ENCODE results near the gene PPA2. TPM values are rescaled to one million over a fixed set of nuclear protein-coding genes. Genes with fewer than 3 reads are reported as not detected.

Gene PPA2
- total RNA-seq, 1 experiment from 2014 or later = 74.5 TPM

- no TSS peak for BruUV-seq (replicated peaks)
- H3K4me1 ChIP-seq (replicated peaks; ENCODE audit: insufficient read depth) = peaks cover 8% of the 10 kb centered on the region
- no peaks in the 10 kb centered on the region for H3K79me2 ChIP-seq (ENCODE audit: low read depth)
- H3K27ac ChIP-seq = no peak overlapping the region
- ChIA-PET POLR2A (ENCODE audit: unreplicated experiment) (no interaction called here), CTCF (no interaction called here)
- TF ChIP-seq CTCF (conservative IDR thresholded peaks at IDR 0.05) (no peak), EZH2 (IDR thresholded peaks at IDR 0.05; ENCODE audit: low read depth) (no peak)
- no peaks in the 10 kb centered on the region for H3K27me3 ChIP-seq (ENCODE audit: insufficient read depth, low read depth)
- DNase-seq = no peak
- intact Hi-C loops (cut with micrococcal nuclease; ENCODE audit: unreplicated experiment) = no loop called here
- no peaks in the 10 kb centered on the region for H4K20me1 ChIP-seq (ENCODE audit: insufficient read depth)
- H3K9me2 ChIP-seq (ENCODE audit: insufficient read depth) = no peaks in the 10 kb centered on the region
- peaks cover 6% of the 10 kb centered on the region; the same call in 1 of the 2 replicates for H3F3A ChIP-seq (ENCODE audit: insufficient read depth, low read depth)
- H2AFZ ChIP-seq = no peak overlapping the region
- no peaks in the 10 kb centered on the region for H3K36me3 ChIP-seq (ENCODE audit: low read depth)
- no peak overlapping the region for H3K4me2 ChIP-seq
- no peak overlapping the region for H3K4me3 ChIP-seq
- no peaks in the 10 kb centered on the region; the same call in 1 of the 2 replicates for H3K9me3 ChIP-seq (ENCODE audit: insufficient read depth, low read depth)
These were observed 15.9 kb downstream of the PPA2 start for GRCh38 chr4:105458001-105458400.

GRCh38 chr4:105455998-105456397, 17.9 kb downstream of the PPA2 start:
- ChIA-PET CTCF (no interaction called here), POLR2A (ENCODE audit: unreplicated experiment) (no interaction called here)
- Histone ChIP-seq H4K20me1 (ENCODE audit: insufficient read depth) (no peaks in the 10 kb centered on the region), H3K4me3 (no peak overlapping the region), H3K4me2 (no peak overlapping the region), H2AFZ (no peak overlapping the region), H3K27me3 (ENCODE audit: insufficient read depth, low read depth) (no peaks in the 10 kb centered on the region), H3K27ac (no peak overlapping the region), H3K4me1 (replicated peaks; ENCODE audit: insufficient read depth) (no peaks in the 10 kb centered on the region), H3K79me2 (ENCODE audit: low read depth) (no peaks in the 10 kb centered on the region), H3K9me3 (ENCODE audit: insufficient read depth, low read depth) (no peaks in the 10 kb centered on the region), H3K9me2 (ENCODE audit: insufficient read depth) (no peaks in the 10 kb centered on the region), H3K36me3 (ENCODE audit: low read depth) (no peaks in the 10 kb centered on the region), H3F3A (ENCODE audit: insufficient read depth, low read depth) (no peaks in the 10 kb centered on the region)
- no peak for DNase-seq
- no TSS peak for BruUV-seq (replicated peaks)
- intact Hi-C loops (cut with micrococcal nuclease; ENCODE audit: unreplicated experiment) = no loop called here
- no peak for TF ChIP-seq CTCF (conservative IDR thresholded peaks at IDR 0.05)
- no peak for TF ChIP-seq EZH2 (IDR thresholded peaks at IDR 0.05; ENCODE audit: low read depth)

GRCh38 chr4:105455182-105455581, 18.7 kb downstream of the PPA2 start:
- no peak overlapping the region for H3K4me3 ChIP-seq
- no peak for DNase-seq
- ChIA-PET CTCF (no interaction called here), POLR2A (ENCODE audit: unreplicated experiment) (no interaction called here)
- no peaks in the 10 kb centered on the region for H3K36me3 ChIP-seq (ENCODE audit: low read depth)
- no TSS peak for BruUV-seq (replicated peaks)
- no peaks in the 10 kb centered on the region for H3K4me1 ChIP-seq (replicated peaks; ENCODE audit: insufficient read depth)
- TF ChIP-seq EZH2 (IDR thresholded peaks at IDR 0.05; ENCODE audit: low read depth) = no peak
- no peak for TF ChIP-seq CTCF (conservative IDR thresholded peaks at IDR 0.05)
- H2AFZ ChIP-seq = no peak overlapping the region
- H3K9me2 ChIP-seq (ENCODE audit: insufficient read depth) = no peaks in the 10 kb centered on the region
- no peaks in the 10 kb centered on the region for H3K9me3 ChIP-seq (ENCODE audit: insufficient read depth, low read depth)
- intact Hi-C loops (cut with micrococcal nuclease; ENCODE audit: unreplicated experiment) = no loop called here
- no peaks in the 10 kb centered on the region for H3K27me3 ChIP-seq (ENCODE audit: insufficient read depth, low read depth)
- H4K20me1 ChIP-seq (ENCODE audit: insufficient read depth) = no peaks in the 10 kb centered on the region
- H3K4me2 ChIP-seq = no peak overlapping the region
- no peaks in the 10 kb centered on the region for H3F3A ChIP-seq (ENCODE audit: insufficient read depth, low read depth)
- no peak overlapping the region for H3K27ac ChIP-seq
- no peaks in the 10 kb centered on the region for H3K79me2 ChIP-seq (ENCODE audit: low read depth)
